Effector memory CD4-positive, alpha-beta T cell (primary cell): ENCODE results near the gene ITGB1BP1.

Experiments used
- DNase-seq, 3 donors: peaks; one replicate each; pipeline ENCODE4 v3.0.0-alpha.2; 2020
- H3K27ac ChIP-seq: 2 replicates; pipeline ENCODE4 v1.7.0; 2013; ENCODE audit warnings: mild to moderate bottlenecking, low read length, moderate library complexity; ENCODE audit not compliant: insufficient read depth, poor library complexity, severe bottlenecking
- H3K27me3 ChIP-seq: replicated peaks from 2 replicates; pipeline ENCODE4 v1.7.0; 2013; ENCODE audit warnings: mild to moderate bottlenecking, low read length; ENCODE audit not compliant: insufficient read depth, control insufficient read depth, poor library complexity, severe bottlenecking
- H3K36me3 ChIP-seq: 2 replicates; pipeline ENCODE4 v1.7.0; 2013; ENCODE audit warnings: mild to moderate bottlenecking, low read length, moderate library complexity; ENCODE audit not compliant: control insufficient read depth, insufficient read depth
- H3K4me1 ChIP-seq: 2 replicates; pipeline ENCODE4 v1.7.0; 2013; ENCODE audit warnings: low read length, mild to moderate bottlenecking; ENCODE audit not compliant: control insufficient read depth, insufficient read depth, poor library complexity, severe bottlenecking
- H3K4me3 ChIP-seq: 2 replicates; pipeline ENCODE4 v1.7.0; 2013; ENCODE audit warnings: low read length, low read depth, mild to moderate bottlenecking; ENCODE audit not compliant: insufficient read depth, poor library complexity, severe bottlenecking
- H3K9me3 ChIP-seq: 2 replicates; pipeline ENCODE4 v1.7.0; 2013; ENCODE audit warnings: mild to moderate bottlenecking, low read length, moderate library complexity; ENCODE audit not compliant: control insufficient read depth

The ITGB1BP1 gene

GRCh38 chr2:9354318-9354717 lies 69.0 kb downstream of the ITGB1BP1 start:
- Histone ChIP-seq H3K4me1 (no peaks in the 10 kb centered on the region), H3K9me3 (no peaks in the 10 kb centered on the region), H3K27me3 (no peaks in the 10 kb centered on the region), H3K36me3 (no peaks in the 10 kb centered on the region), H3K4me3 (no peak overlapping the region), H3K27ac (no peak overlapping the region)
- no peak for DNase-seq
